K562 (cell line): Measurements from ENCODE around the gene CTDSP1. TPM values are rescaled to one million over a fixed set of nuclear protein-coding genes. Genes with fewer than 3 reads are reported as not detected.

Experiments used
- ADNP ChIP-seq: fragments of 200-800 bp; sonication (Bioruptor generic); IDR thresholded peaks from 2 replicates; pipeline ENCODE4 v1.6.1; 2016; ENCODE audit warnings: missing genetic modification characterization, missing compliant biosample characterization
- KLF10 ChIP-seq: fragments of 250-450 bp; sonication (Bioruptor Pico); IDR thresholded peaks from 2 replicates; pipeline ENCODE4 v1.6.1; 2021; ENCODE audit warnings: matching md5 sums
- NFATC3 ChIP-seq: fragments of 450-650 bp; IDR thresholded peaks from 2 replicates; pipeline ENCODE4 v1.6.1; 2017; ENCODE audit warnings: mild to moderate bottlenecking
- PKNOX1 ChIP-seq: fragments of 450-650 bp; IDR thresholded peaks from 2 replicates; pipeline ENCODE4 v1.6.1; 2016
- TOE1 ChIP-seq, 2 experiments: fragments of 450-650 bp in 1 of 2; sonication (generic) in 1 of 2; formaldehyde crosslinking in 1 of 2; IDR thresholded peaks; 2 replicates each; pipeline versions ENCODE4 v1.7.1 to v1.8.0; 2016 to 2022; ENCODE audit warnings: borderline replicate concordance in 2 of 2, mild to moderate bottlenecking in 2 of 2, antibody characterized with exemption in 1 of 2, inconsistent platforms in 1 of 2, low read depth in 1 of 2, missing genetic modification reagents in 1 of 2, moderate library complexity in 1 of 2
- ZNF133 ChIP-seq: fragments of 250-450 bp; sonication (Bioruptor Pico); IDR thresholded peaks from 2 replicates; pipeline ENCODE4 v1.4.0; 2020; ENCODE audit warnings: mild to moderate bottlenecking
- ZNF134 ChIP-seq: fragments of 250-450 bp; sonication (Bioruptor Pico); conservative IDR thresholded peaks from 2 replicates; pipeline ENCODE4 v1.4.0; 2020
- ZNF224 ChIP-seq: sonication (generic); formaldehyde crosslinking; IDR thresholded peaks from 2 replicates; pipeline ENCODE4 v1.8.0; 2022; ENCODE audit warnings: mild to moderate bottlenecking, missing genetic modification reagents
- ZNF445 ChIP-seq: fragments of 250-450 bp; sonication (Bioruptor Pico); IDR thresholded peaks from 2 replicates; pipeline ENCODE4 v1.4.0; 2020; ENCODE audit warnings: low read depth, mild to moderate bottlenecking, moderate library complexity
- polyA plus RNA-seq, 8 experiments: library from polyadenylated mRNA; depleted of rRNA in 4 of 8; stranded (reverse) in 5 of 8; unstranded in 3 of 8; fragments of >200 nt; fragmentation: Nextera tagmentation in 2 of 8; fragmentation: Illumina TruSeq in 1 of 8; extraction: Ambion mirVana in 2 of 8; extraction: Trizol in 1 of 8; gene quantifications; 2 replicates each; pipeline versions ENCODE4 v1.2.1 to v1.2.3, GENCODE V29; 2011 to 2014; ENCODE audit warnings: inconsistent platforms in 1 of 8, missing spikeins in 1 of 8
- total RNA-seq, 7 experiments: library from RNA; depleted of rRNA in 6 of 7; stranded (reverse); fragments of >200 nt in 6 of 7; fragmentation: Illumina TruSeq in 2 of 7; extraction: Trizol in 2 of 7; gene quantifications; 2 replicates each; pipeline versions ENCODE4 v1.2.1 to v1.2.3, GENCODE V29; 2011 to 2021; ENCODE audit warnings: low replicate concordance in 1 of 7
- TF ChIP-seq, protein P1 (sequence below): fragments of 250-450 bp; sonication (Bioruptor Pico); IDR thresholded peaks from 2 replicates; pipeline ENCODE4 v1.5.0; 2021; ENCODE audit warnings: mild to moderate bottlenecking, moderate library complexity
- TF ChIP-seq, protein P2 (sequence below): fragments of 450-650 bp; IDR thresholded peaks from 2 replicates; pipeline ENCODE4 v1.6.1; 2018; ENCODE audit not compliant: partially characterized antibody
- TF ChIP-seq, protein P3 (sequence below): sonication (generic); formaldehyde crosslinking; IDR thresholded peaks from 2 replicates; pipeline ENCODE4 v1.8.0; 2022; ENCODE audit warnings: missing genetic modification reagents, mild to moderate bottlenecking, moderate library complexity, borderline replicate concordance
- TF ChIP-seq, protein P4 (sequence below): fragments of 450-650 bp; IDR thresholded peaks from 2 replicates; pipeline ENCODE4 v1.7.1; 2018; ENCODE audit warnings: mild to moderate bottlenecking, low read depth; ENCODE audit not compliant: partially characterized antibody

The CTDSP1 gene
- total and polyA plus RNA-seq, 9 of the 15 experiments (the other 6 are each of a cell fraction or from before 2014, with no cell fraction given) = 2.4 to 74.8 (median 45.8) TPM

- TF ChIP-seq, protein P1, sequence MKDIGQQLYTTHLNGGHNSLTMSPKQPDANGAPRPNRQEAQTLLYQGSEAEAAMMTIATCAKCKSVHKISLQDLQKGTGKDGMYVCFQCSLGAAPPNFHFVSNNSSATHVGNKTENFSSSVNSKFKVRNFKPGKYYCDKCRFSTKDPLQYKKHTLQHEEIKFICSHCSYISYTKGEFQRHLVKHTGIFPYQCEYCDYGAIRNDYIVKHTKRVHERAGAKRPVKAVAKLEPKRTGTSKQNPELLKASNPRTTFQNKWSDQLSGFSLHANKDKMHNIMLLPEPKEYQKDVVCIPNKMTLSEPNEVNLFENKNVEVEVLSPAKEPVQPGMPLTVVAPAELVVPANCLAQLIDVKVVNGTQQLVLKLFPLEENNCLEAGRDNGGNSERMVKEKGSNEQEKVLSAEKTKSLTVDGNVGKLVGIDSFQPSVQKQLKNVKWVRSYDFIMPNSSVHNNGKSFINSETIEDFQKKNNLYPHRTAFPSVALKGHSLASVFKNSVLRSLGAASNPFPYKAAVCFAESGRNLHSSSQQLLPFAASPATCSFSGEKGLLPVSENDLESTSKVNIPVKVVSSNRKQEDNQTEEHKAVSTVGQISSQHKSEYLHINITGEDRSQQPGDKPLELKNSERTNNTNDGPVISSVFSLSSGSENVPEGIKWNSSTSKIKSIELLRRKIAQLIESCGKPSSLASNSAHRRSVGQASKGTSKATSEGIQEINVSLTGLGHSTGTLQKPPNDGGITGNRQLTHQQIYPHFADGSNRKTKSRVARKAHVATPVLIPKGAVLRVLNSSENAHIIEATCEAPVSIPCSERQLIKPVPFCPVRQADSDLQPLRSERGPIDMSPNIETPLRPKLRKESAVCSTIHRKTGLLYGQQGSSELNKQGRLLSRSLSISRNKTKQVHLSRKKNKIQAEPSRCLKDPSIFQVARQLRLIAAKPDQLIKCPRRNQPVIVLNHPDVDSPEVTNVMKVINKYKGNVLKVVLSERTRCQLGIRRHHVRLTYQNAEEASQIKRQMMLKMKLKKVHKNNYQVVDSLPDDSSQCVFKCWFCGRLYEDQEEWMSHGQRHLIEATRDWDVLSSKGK (CRISPR knock-in tag) = no peak
- TF ChIP-seq ADNP (tag) (peak; percentile 97), NFATC3 (no peak), ZNF224 (no peak), ZNF133 (CRISPR knock-in tag) (no peak), PKNOX1 (no peak), KLF10 (CRISPR knock-in tag) (0 out of 2 replicates have a peak, but pooled peaks have one; percentile 36), ZNF445 (CRISPR knock-in tag) (no peak), ZNF134 (no peak), TOE1 (IDR thresholded peaks at IDR 0.05; ENCODE audit: borderline replicate concordance) (peak; percentile 65; the same call in 1 of the 2 replicates), TOE1 (CRISPR knock-in tag; IDR thresholded peaks at IDR 0.05; ENCODE audit: borderline replicate concordance, low read depth) (no peak)
- TF ChIP-seq, protein P2, sequence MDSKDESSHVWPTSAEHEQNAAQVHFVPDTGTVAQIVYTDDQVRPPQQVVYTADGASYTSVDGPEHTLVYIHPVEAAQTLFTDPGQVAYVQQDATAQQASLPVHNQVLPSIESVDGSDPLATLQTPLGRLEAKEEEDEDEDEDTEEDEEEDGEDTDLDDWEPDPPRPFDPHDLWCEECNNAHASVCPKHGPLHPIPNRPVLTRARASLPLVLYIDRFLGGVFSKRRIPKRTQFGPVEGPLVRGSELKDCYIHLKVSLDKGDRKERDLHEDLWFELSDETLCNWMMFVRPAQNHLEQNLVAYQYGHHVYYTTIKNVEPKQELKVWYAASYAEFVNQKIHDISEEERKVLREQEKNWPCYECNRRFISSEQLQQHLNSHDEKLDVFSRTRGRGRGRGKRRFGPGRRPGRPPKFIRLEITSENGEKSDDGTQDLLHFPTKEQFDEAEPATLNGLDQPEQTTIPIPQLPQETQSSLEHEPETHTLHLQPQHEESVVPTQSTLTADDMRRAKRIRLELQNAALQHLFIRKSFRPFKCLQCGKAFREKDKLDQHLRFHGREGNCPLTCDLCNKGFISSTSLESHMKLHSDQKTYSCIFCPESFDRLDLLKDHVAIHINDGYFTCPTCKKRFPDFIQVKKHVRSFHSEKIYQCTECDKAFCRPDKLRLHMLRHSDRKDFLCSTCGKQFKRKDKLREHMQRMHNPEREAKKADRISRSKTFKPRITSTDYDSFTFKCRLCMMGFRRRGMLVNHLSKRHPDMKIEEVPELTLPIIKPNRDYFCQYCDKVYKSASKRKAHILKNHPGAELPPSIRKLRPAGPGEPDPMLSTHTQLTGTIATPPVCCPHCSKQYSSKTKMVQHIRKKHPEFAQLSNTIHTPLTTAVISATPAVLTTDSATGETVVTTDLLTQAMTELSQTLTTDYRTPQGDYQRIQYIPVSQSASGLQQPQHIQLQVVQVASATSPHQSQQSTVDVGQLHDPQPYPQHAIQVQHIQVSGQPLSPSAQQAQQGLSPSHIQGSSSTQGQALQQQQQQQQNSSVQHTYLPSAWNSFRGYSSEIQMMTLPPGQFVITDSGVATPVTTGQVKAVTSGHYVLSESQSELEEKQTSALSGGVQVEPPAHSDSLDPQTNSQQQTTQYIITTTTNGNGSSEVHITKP = no peak
- TF ChIP-seq, protein P3, sequence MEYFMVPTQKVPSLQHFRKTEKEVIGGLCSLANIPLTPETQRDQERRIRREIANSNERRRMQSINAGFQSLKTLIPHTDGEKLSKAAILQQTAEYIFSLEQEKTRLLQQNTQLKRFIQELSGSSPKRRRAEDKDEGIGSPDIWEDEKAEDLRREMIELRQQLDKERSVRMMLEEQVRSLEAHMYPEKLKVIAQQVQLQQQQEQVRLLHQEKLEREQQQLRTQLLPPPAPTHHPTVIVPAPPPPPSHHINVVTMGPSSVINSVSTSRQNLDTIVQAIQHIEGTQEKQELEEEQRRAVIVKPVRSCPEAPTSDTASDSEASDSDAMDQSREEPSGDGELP (CRISPR knock-in tag) = peak; percentile 61; the same call in 1 of the 2 replicates
- TF ChIP-seq, protein P4, sequence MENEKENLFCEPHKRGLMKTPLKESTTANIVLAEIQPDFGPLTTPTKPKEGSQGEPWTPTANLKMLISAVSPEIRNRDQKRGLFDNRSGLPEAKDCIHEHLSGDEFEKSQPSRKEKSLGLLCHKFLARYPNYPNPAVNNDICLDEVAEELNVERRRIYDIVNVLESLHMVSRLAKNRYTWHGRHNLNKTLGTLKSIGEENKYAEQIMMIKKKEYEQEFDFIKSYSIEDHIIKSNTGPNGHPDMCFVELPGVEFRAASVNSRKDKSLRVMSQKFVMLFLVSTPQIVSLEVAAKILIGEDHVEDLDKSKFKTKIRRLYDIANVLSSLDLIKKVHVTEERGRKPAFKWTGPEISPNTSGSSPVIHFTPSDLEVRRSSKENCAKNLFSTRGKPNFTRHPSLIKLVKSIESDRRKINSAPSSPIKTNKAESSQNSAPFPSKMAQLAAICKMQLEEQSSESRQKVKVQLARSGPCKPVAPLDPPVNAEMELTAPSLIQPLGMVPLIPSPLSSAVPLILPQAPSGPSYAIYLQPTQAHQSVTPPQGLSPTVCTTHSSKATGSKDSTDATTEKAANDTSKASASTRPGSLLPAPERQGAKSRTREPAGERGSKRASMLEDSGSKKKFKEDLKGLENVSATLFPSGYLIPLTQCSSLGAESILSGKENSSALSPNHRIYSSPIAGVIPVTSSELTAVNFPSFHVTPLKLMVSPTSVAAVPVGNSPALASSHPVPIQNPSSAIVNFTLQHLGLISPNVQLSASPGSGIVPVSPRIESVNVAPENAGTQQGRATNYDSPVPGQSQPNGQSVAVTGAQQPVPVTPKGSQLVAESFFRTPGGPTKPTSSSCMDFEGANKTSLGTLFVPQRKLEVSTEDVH = peak; percentile 25
These were observed 1.7 kb upstream of the CTDSP1 start (continued) for GRCh38 chr2:218397820-218398436.
